Heart right ventricle (tissue), 16 donors: ENCODE results near the gene COX4I1. TPM values are rescaled to one million over a fixed set of nuclear protein-coding genes. Genes with fewer than 3 reads are reported as not detected.

Experiments
- ATAC-seq, 8 donors: fragments of 200-7000 bp; cut with Tn5 transposase; one replicate each; pipeline ENCODE4 v1.9.1; 2020; ENCODE audit warnings: mild to moderate bottlenecking in 8 of 8, moderate library complexity in 8 of 8, moderate number of reproducible peaks in 1 of 8
- DNase-seq, 2 donors: peaks; one replicate each; pipeline ENCODE4 v3.0.0-alpha.2; 2020
- H3K27ac ChIP-seq, 10 donors: fragments of 200-600 bp; sonication (generic) in 2 of 10; one replicate each; pipeline versions ENCODE4 v1.5.0 to v1.8.0; 2020 to 2022; ENCODE audit warnings: mild to moderate bottlenecking in 3 of 10
- H3K27me3 ChIP-seq, 7 donors: fragments of 200-600 bp; one replicate each; pipeline ENCODE4 v1.8.0; 2021 to 2022; ENCODE audit warnings: mild to moderate bottlenecking in 2 of 7
- H3K36me3 ChIP-seq, 9 donors: fragments of 200-600 bp; sonication (generic) in 1 of 9; one replicate each; pipeline versions ENCODE4 v1.5.0 to v1.8.0; 2020 to 2022; ENCODE audit warnings: mild to moderate bottlenecking in 2 of 9
- H3K4me1 ChIP-seq, 9 donors: fragments of 200-600 bp; sonication (generic) in 1 of 9; one replicate each; pipeline versions ENCODE4 v1.5.0 to v1.8.0; 2020 to 2022; ENCODE audit warnings: mild to moderate bottlenecking in 4 of 9
- H3K4me3 ChIP-seq, 10 donors: fragments of 200-600 bp; sonication (generic) in 2 of 10; one replicate each; pipeline versions ENCODE4 v1.5.0 to v1.8.0; 2020 to 2022; ENCODE audit warnings: mild to moderate bottlenecking in 7 of 10, moderate library complexity in 2 of 10
- H3K9me3 ChIP-seq, 11 donors: fragments of 200-600 bp in 10 of 11; sonication (generic) in 2 of 11; one replicate each; pipeline versions ENCODE4 v1.5.0 to v1.8.0; 2013 to 2022; ENCODE audit warnings: mild to moderate bottlenecking in 2 of 11, control low read depth in 1 of 11, moderate library complexity in 1 of 11
- CTCF ChIP-seq, 9 donors: fragments of 200-600 bp; sonication (generic) in 2 of 9; IDR thresholded peaks; one replicate each; pipeline versions ENCODE4 v1.5.0 to v1.8.0; 2021 to 2022; ENCODE audit warnings: antibody characterized with exemption in 9 of 9, mild to moderate bottlenecking in 5 of 9, moderate library complexity in 1 of 9
- WGBS, 2 donors: extraction: QIAGEN DNeasy Blood & Tissue Kit; methylation state at CpG; one replicate each; pipeline ENCODE4 v1.1.7; 2013; ENCODE audit warnings: inconsistent platforms in 1 of 2; 5-methylcytosine and 5-hydroxymethylcytosine counted together
- intact Hi-C, 10 donors: fragments of 100-400 bp; cut with DNase I; formaldehyde crosslinking; loops; one replicate each; pipeline versions ENCODE4 v1.11.1 to v1.14.2; 2022
- polyA plus RNA-seq, 2 donors: library from polyadenylated mRNA; stranded (reverse); fragments of 200-250 nt; gene quantifications; one replicate each; pipeline ENCODE4 v1.2.3, GENCODE V29; 2013
- total RNA-seq, 10 donors: library from RNA; stranded (reverse); fragmentation: NEBNext Ultra II Directional in 3 of 10; extraction: Animal tissue kit (Norgen Biotek cat#: 25700) in 3 of 10; gene quantifications; one replicate each; pipeline versions ENCODE4 v1.2.1 to v1.2.4, GENCODE V29; 2021 to 2023
- donor health status: Arrhythmogenic right ventricular cardiomyopathy.
- donor health status: ischemic (EF 13 %, LVEDD 7.1; RV severe dilation, severe dysfunction).
- donor health status: healthy with polysubstance abuse.
- donor health status: DM: no; HTN: yes; CAD: no.
- donor health status: DM: no; HTN: no; CAD: no.
- donor health status: ischemic (EF 25% LVEDD 6.9; RV normal size, moderate dysfunction).
- donor health status: ischemic (EF 25% LVEDD 5.7; RV mildly dilated, moderate dysfunction).
- donor health status: healthy.
- donor health status: DM: yes; HTN: yes; CAD: no.
- donor health status: Ischemic cardiomyopathy.
- donor health status: ischemic (EF 35%, LVEDD 5.7; RV mildly dilated, moderate dysfunction).
- donor health status: nonischemic (EF 11% LVEDD 7.7; RV severe dilation, severe dysfunction).
- donor health status: DM: yes; HTN: yes; CAD: no.
- donor health status: PGD.
- donor health status: ischemic (EF 29% LVEDD 5.4; RV normal size, mild dysfunction).
- donor health status: nonischemic (EF 23%, LVEDD 6.1; RV moderate dilation, normal function).

COX4I1 gene
- total and polyA plus RNA-seq, 12 donors: 1,221 to 4,942 (median 1,955) TPM

- DNase-seq (no peak), ATAC-seq (no peak)
- peaks cover 0 to 31% (median 6%) of the 10 kb centered on the region in 7 donors for H3K27me3 ChIP-seq
- no peaks in the 10 kb centered on the region for H3K36me3 ChIP-seq
- TF ChIP-seq CTCF (IDR thresholded peaks at IDR 0.05): no peak
- H3K9me3 ChIP-seq: no peaks in the 10 kb centered on the region
- intact Hi-C loops: no loop called here
- H3K27ac ChIP-seq: no peak overlapping the region
- H3K4me1 ChIP-seq: peaks cover 5 to 42% (median 29%) of the 10 kb centered on the region in 9 donors
- H3K4me3 ChIP-seq: no peak overlapping the region
- 74 to 75% methylated on average over 6 of the region's 6 CpGs for WGBS, 2 donors
Observed at GRCh38 chr16:85753559-85753958, 45.9 kb upstream of the COX4I1 start.

- Histone ChIP-seq H3K4me1 (peaks cover 5 to 42% (median 29%) of the 10 kb centered on the region in 9 donors), H3K4me3 (no peak overlapping the region), H3K27ac (no peak overlapping the region), H3K27me3 (peaks cover 0 to 31% (median 6%) of the 10 kb centered on the region in 7 donors), H3K9me3 (no peaks in the 10 kb centered on the region), H3K36me3 (no peaks in the 10 kb centered on the region)
- intact Hi-C loops: no loop called here
- DNase-seq (no peak), ATAC-seq (no peak)
- WGBS, 2 donors: 82 to 89% methylated on average over 7 of the region's 7 CpGs
- TF ChIP-seq CTCF (IDR thresholded peaks at IDR 0.05): no peak
Observed at GRCh38 chr16:85753976-85754375, 45.5 kb upstream of the COX4I1 start.

GRCh38 chr16:85754413-85754812 is 45.1 kb upstream of the COX4I1 start:
- no peaks in the 10 kb centered on the region for H3K36me3 ChIP-seq
- no peaks in the 10 kb centered on the region for H3K9me3 ChIP-seq
- no peak overlapping the region for H3K4me3 ChIP-seq
- no peak overlapping the region for H3K27ac ChIP-seq
- DNase-seq (no peak), ATAC-seq (no peak)
- TF ChIP-seq CTCF (IDR thresholded peaks at IDR 0.05): no peak
- peaks cover 0 to 30% (median 4%) of the 10 kb centered on the region in 7 donors for H3K27me3 ChIP-seq
- peaks cover 5 to 42% (median 28%) of the 10 kb centered on the region in 9 donors for H3K4me1 ChIP-seq
- 41 to 47% methylated on average over 7 of the region's 7 CpGs for WGBS, 2 donors
- intact Hi-C loops: no loop called here

DNA sequence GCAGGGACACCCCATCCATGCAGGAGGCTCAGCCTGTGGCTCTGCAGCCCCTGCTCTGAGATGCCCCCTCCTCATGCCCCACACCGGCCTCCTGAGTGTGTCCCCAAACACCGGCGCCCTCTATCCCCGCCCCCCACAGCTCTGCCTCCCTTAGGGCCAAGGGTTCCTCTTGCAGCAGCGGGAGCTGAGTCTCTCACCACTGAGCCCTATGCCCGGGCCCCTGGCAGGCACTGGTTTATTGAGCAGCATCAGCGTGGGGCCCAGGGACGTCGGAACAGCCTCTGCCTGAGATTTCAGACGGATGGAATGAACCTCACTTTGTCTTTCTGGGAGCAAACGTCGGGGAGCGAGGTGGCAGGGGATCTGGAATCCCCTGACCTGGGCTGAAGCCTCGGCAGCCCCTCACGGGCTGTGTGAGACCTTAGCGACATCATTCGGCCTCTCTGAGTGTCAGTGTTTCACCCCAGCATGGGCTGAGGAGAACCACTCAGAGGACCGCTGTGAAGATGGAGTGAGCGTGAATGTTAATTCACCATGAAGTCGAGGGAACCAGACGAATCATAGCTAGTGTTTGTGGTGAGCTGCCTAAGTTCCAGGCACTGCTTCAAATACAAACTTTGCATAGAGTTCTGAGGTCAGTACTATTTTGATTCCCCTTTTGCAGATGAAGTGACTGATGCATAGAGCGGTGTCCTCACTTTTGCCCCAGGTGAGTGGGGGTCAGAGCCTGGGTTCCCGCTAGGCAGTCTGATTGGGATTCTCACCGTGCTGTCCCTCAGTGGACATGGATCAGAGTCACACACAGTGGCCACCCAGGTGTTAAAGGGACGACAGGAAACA is 43.3 kb upstream of the COX4I1 start:
- no peak for TF ChIP-seq CTCF (IDR thresholded peaks at IDR 0.05)
- Histone ChIP-seq H3K36me3 (no peaks in the 10 kb centered on the region), H3K9me3 (no peaks in the 10 kb centered on the region), H3K27ac (no peak overlapping the region), H3K4me3 (no peak overlapping the region), H3K4me1 (peaks cover 0 to 29% (median 14%) of the 10 kb centered on the region in 9 donors), H3K27me3 (peaks cover 0 to 15% (median 10%) of the 10 kb centered on the region in 7 donors)
- DNase-seq (no peak), ATAC-seq (no peak)
- intact Hi-C loops: no loop called here
- 71 to 72% methylated on average over 25 of the region's 25 CpGs for WGBS, 2 donors
